Measurements from ENCODE around the gene CSF1. TPM values are rescaled to one million over a fixed set of nuclear protein-coding genes. Genes with fewer than 3 reads are reported as not detected.

The CSF1 gene
- polyA plus RNA-seq, 1 donor (not counting 4 experiments of a cell fraction or from before 2014, with no cell fraction given): 1.8 TPM

- dilution Hi-C loops (cut with MboI; ENCODE audit: extremely low pct_ligation_motif_present, low sequenced_read_pairs): no loop called here
- no peak for FAIRE-seq
- H3K9ac ChIP-seq (ENCODE audit: control insufficient read depth, extremely low read depth, insufficient read depth, low read length): no peak overlapping the region
- no peak overlapping the region for H3K4me2 ChIP-seq (ENCODE audit: control insufficient read depth, extremely low read depth, insufficient read depth, low read depth, low read length)
- peaks cover 16% of the 10 kb centered on the region for H3K4me1 ChIP-seq (ENCODE audit: control insufficient read depth, extremely low read depth, insufficient read depth, low read length)
- no peaks in the 10 kb centered on the region for H3K36me3 ChIP-seq (ENCODE audit: control insufficient read depth in 2 of 2, extremely low read depth in 1 of 2, insufficient read depth in 2 of 2, low read length in 2 of 2)
- H3K9me3 ChIP-seq (ENCODE audit: control insufficient read depth, low read depth, low read length): no peaks in the 10 kb centered on the region
- no peaks in the 10 kb centered on the region for H3K79me2 ChIP-seq (ENCODE audit: control insufficient read depth, insufficient read depth, low read length)
- no peak overlapping the region for H2AFZ ChIP-seq (ENCODE audit: control insufficient read depth, low read length)
- H4K20me1 ChIP-seq (ENCODE audit: control insufficient read depth, extremely low read depth, insufficient read depth, low read length): no peaks in the 10 kb centered on the region
- no peak overlapping the region for H3K4me3 ChIP-seq (ENCODE audit: control insufficient read depth in 2 of 3, extremely low read depth in 1 of 3, insufficient read depth in 2 of 3, low read depth in 1 of 3, low read length in 3 of 3)
- no peak for DNase-seq (ENCODE audit: low read depth, low spot score)
- no peak overlapping the region for H3K27ac ChIP-seq (ENCODE audit: control insufficient read depth, insufficient read depth, low read length)
- no peaks in the 10 kb centered on the region for H3K27me3 ChIP-seq (ENCODE audit: control insufficient read depth, extremely low read depth, insufficient read depth, low read length)
- no peak for TF ChIP-seq EZH2 (IDR thresholded peaks at IDR 0.05; ENCODE audit: low read length)
- no peak for TF ChIP-seq CTCF (optimal IDR thresholded peaks at IDR 0.05 in 1 of 3, IDR thresholded peaks at IDR 0.05 in 1 of 3, conservative IDR thresholded peaks at IDR 0.05 in 1 of 3; ENCODE audit: extremely low read depth in 1 of 3, insufficient read depth in 2 of 3, low read length in 3 of 3)
- no peaks in the 10 kb centered on the region for H3K9me1 ChIP-seq (ENCODE audit: control insufficient read depth, extremely low read depth, insufficient read depth, low read length)
Measured at GRCh38 chr1:109976762-109977161, 66.1 kb downstream of the CSF1 start.

GRCh38 chr1:109977225-109977624, 66.6 kb downstream of the CSF1 start:
- H3K27me3 ChIP-seq (ENCODE audit: control insufficient read depth, extremely low read depth, insufficient read depth, low read length): no peaks in the 10 kb centered on the region
- H3K4me3 ChIP-seq (ENCODE audit: control insufficient read depth in 2 of 3, extremely low read depth in 1 of 3, insufficient read depth in 2 of 3, low read depth in 1 of 3, low read length in 3 of 3): no peak overlapping the region

More at GRCh38 chr1:109977225-109977624, 66.6 kb downstream of the CSF1 start:
- Histone ChIP-seq H3K9ac (ENCODE audit: control insufficient read depth, extremely low read depth, insufficient read depth, low read length) (no peak overlapping the region), H3K79me2 (ENCODE audit: control insufficient read depth, insufficient read depth, low read length) (no peaks in the 10 kb centered on the region), H3K9me3 (ENCODE audit: control insufficient read depth, low read depth, low read length) (no peaks in the 10 kb centered on the region), H2AFZ (ENCODE audit: control insufficient read depth, low read length) (no peak overlapping the region), H3K27ac (ENCODE audit: control insufficient read depth, insufficient read depth, low read length) (no peak overlapping the region), H3K9me1 (ENCODE audit: control insufficient read depth, extremely low read depth, insufficient read depth, low read length) (no peaks in the 10 kb centered on the region), H3K36me3 (ENCODE audit: control insufficient read depth in 2 of 2, extremely low read depth in 1 of 2, insufficient read depth in 2 of 2, low read length in 2 of 2) (no peaks in the 10 kb centered on the region), H3K4me2 (ENCODE audit: control insufficient read depth, extremely low read depth, insufficient read depth, low read depth, low read length) (no peak overlapping the region), H3K4me1 (ENCODE audit: control insufficient read depth, extremely low read depth, insufficient read depth, low read length) (peaks cover 16% of the 10 kb centered on the region), H4K20me1 (ENCODE audit: control insufficient read depth, extremely low read depth, insufficient read depth, low read length) (no peaks in the 10 kb centered on the region)
- TF ChIP-seq EZH2 (IDR thresholded peaks at IDR 0.05; ENCODE audit: low read length) (no peak), CTCF (optimal IDR thresholded peaks at IDR 0.05 in 1 of 3, IDR thresholded peaks at IDR 0.05 in 1 of 3, conservative IDR thresholded peaks at IDR 0.05 in 1 of 3; ENCODE audit: extremely low read depth in 1 of 3, insufficient read depth in 2 of 3, low read length in 3 of 3) (no peak)
- dilution Hi-C loops (cut with MboI; ENCODE audit: extremely low pct_ligation_motif_present, low sequenced_read_pairs): no loop called here
- no peak for DNase-seq (ENCODE audit: low read depth, low spot score)
- no peak for FAIRE-seq

Data from keratinocyte (primary cell).